ENCODE results near the gene MTHFD2.

- no peak for TF ChIP-seq POLR2A (IDR thresholded peaks at IDR 0.05; ENCODE audit: low read depth, low read length)
- no peak for TF ChIP-seq TAF1 (IDR thresholded peaks at IDR 0.05; ENCODE audit: low read depth, low read length)
- no peak for TF ChIP-seq POLR2AphosphoS5 (IDR thresholded peaks at IDR 0.05; ENCODE audit: low read depth, low read length)
- TF ChIP-seq SPI1 (IDR thresholded peaks at IDR 0.05; ENCODE audit: low read depth, low read length): no peak
These were observed 44.1 kb downstream of the MTHFD2 start for GRCh38 chr2:74242354-74243071.
